GM08714 (cell line): ENCODE measurements around the gene AGPS.
"Not testable (repeated sequence)": the region's sequence is repeated elsewhere in the genome, so short reads cannot be mapped to it uniquely, and the experiment has no call there.

Source experiments
- H3K4me3 ChIP-seq: fragments of 200-500 bp; sonication (Bioruptor generic); 2 replicates; pipeline ENCODE4 v1.5.1; 2014; ENCODE audit warnings: mild to moderate bottlenecking, low read length, inconsistent platforms
- ZNF274 ChIP-seq: IDR thresholded peaks from 2 replicates; pipeline ENCODE4 v1.6.1; 2012; ENCODE audit warnings: mild to moderate bottlenecking, low read depth, low read length

AGPS gene

GRCh38 chr2:177460973-177461585, 68.5 kb downstream of the AGPS start:
- H3K4me3 ChIP-seq = no peak overlapping the region
- TF ChIP-seq ZNF274 = no peak

GRCh38 chr2:177464549-177464948, 72.0 kb downstream of the AGPS start:
- no peak overlapping the region for H3K4me3 ChIP-seq
- TF ChIP-seq ZNF274 = no peak

- no peak for TF ChIP-seq ZNF274
- H3K4me3 ChIP-seq = no peak overlapping the region
Measured at GRCh38 chr2:177465400-177466138, 73.0 kb downstream of the AGPS start.

- H3K4me3 ChIP-seq = no peak overlapping the region
- no peak for TF ChIP-seq ZNF274
Measured at GRCh38 chr2:177466337-177467195, 74.0 kb downstream of the AGPS start.

GRCh38 chr2:177467646-177468045, 75.1 kb downstream of the AGPS start:
- no peak overlapping the region for H3K4me3 ChIP-seq
- no peak for TF ChIP-seq ZNF274

- no peak overlapping the region for H3K4me3 ChIP-seq
- TF ChIP-seq ZNF274 = no peak
Measured at GRCh38 chr2:177471990-177472389, 79.4 kb downstream of the AGPS start.

GRCh38 chr2:177474301-177474700, 81.7 kb downstream of the AGPS start:
- TF ChIP-seq ZNF274 = no peak
- H3K4me3 ChIP-seq = no peak overlapping the region

GRCh38 chr2:177474998-177475397, 82.4 kb downstream of the AGPS start:
- H3K4me3 ChIP-seq = no peak overlapping the region
- TF ChIP-seq ZNF274 = no peak

- TF ChIP-seq ZNF274 = no peak
- no peak overlapping the region for H3K4me3 ChIP-seq
Measured at GRCh38 chr2:177476897-177477296, 84.3 kb downstream of the AGPS start.

GRCh38 chr2:177478029-177478428, 85.5 kb downstream of the AGPS start:
- TF ChIP-seq ZNF274 = no peak
- H3K4me3 ChIP-seq = no peak overlapping the region

GRCh38 chr2:177478907-177479306, 86.3 kb downstream of the AGPS start:
- no peak for TF ChIP-seq ZNF274
- no peak overlapping the region for H3K4me3 ChIP-seq

GRCh38 chr2:177482195-177482594, 89.6 kb downstream of the AGPS start:
- H3K4me3 ChIP-seq = no peak overlapping the region
- no peak for TF ChIP-seq ZNF274

- no peak for TF ChIP-seq ZNF274
- no peak overlapping the region for H3K4me3 ChIP-seq
Measured at GRCh38 chr2:177483531-177483930, 91.0 kb downstream of the AGPS start.

- TF ChIP-seq ZNF274 = no peak
- H3K4me3 ChIP-seq = no peak overlapping the region
Measured at GRCh38 chr2:177484180-177484795, 91.7 kb downstream of the AGPS start.

- H3K4me3 ChIP-seq = not testable (repeated sequence)
Measured at GRCh38 chr2:177485657-177486056, 93.1 kb downstream of the AGPS start.
